ENCODE results near the gene ERC2.

Gene ERC2

GRCh38 chr3:56369914-56370313 is 98.4 kb downstream of the ERC2 start:
- no peak for DNase-seq (ENCODE audit: low read depth in 1 of 2, low spot score in 1 of 2)

- DNase-seq (ENCODE audit: low read depth in 1 of 2, low spot score in 1 of 2), result no peak
Observed at GRCh38 chr3:56368846-56369245, 99.4 kb downstream of the ERC2 start.

- DNase-seq (ENCODE audit: low read depth in 1 of 2, low spot score in 1 of 2), result no peak
Observed at GRCh38 chr3:56366641-56367162, 101.6 kb downstream of the ERC2 start.

- no peak for DNase-seq (ENCODE audit: low read depth in 1 of 2, low spot score in 1 of 2)
Observed at GRCh38 chr3:56365905-56366640, 102.2 kb downstream of the ERC2 start.

GRCh38 chr3:56364665-56365064 is 103.6 kb downstream of the ERC2 start:
- no peak for DNase-seq (ENCODE audit: low read depth in 1 of 2, low spot score in 1 of 2)

- no peak for DNase-seq (ENCODE audit: low read depth in 1 of 2, low spot score in 1 of 2)
Observed at GRCh38 chr3:56363720-56364119, 104.5 kb downstream of the ERC2 start.

- DNase-seq (ENCODE audit: low read depth in 1 of 2, low spot score in 1 of 2), result no peak
Observed at GRCh38 chr3:56361731-56362130, 106.5 kb downstream of the ERC2 start.

GRCh38 chr3:56357266-56357665 is 111.0 kb downstream of the ERC2 start:
- no peak for DNase-seq (ENCODE audit: low read depth in 1 of 2, low spot score in 1 of 2)

GRCh38 chr3:56356808-56357207 is 111.5 kb downstream of the ERC2 start:
- no peak for DNase-seq (ENCODE audit: low read depth in 1 of 2, low spot score in 1 of 2)

GRCh38 chr3:56355570-56356185 is 112.6 kb downstream of the ERC2 start:
- no peak for DNase-seq (ENCODE audit: low read depth in 1 of 2, low spot score in 1 of 2)

GRCh38 chr3:56351537-56351936 is 116.7 kb downstream of the ERC2 start:
- DNase-seq (ENCODE audit: low read depth in 1 of 2, low spot score in 1 of 2), result no peak

- DNase-seq (ENCODE audit: low read depth in 1 of 2, low spot score in 1 of 2), result no peak
Observed at GRCh38 chr3:56347219-56347871, 120.9 kb downstream of the ERC2 start.

GRCh38 chr3:56342475-56342874 is 125.8 kb downstream of the ERC2 start:
- no peak for DNase-seq (ENCODE audit: low read depth in 1 of 2, low spot score in 1 of 2)

- DNase-seq (ENCODE audit: low read depth in 1 of 2, low spot score in 1 of 2), result no peak
Observed at GRCh38 chr3:56339671-56340070, 128.6 kb downstream of the ERC2 start.

GRCh38 chr3:56339244-56339643 is 129.0 kb downstream of the ERC2 start:
- no peak for DNase-seq (ENCODE audit: low read depth in 1 of 2, low spot score in 1 of 2)

- DNase-seq (ENCODE audit: low read depth in 1 of 2, low spot score in 1 of 2), result no peak
Observed at GRCh38 chr3:56336023-56336422, 132.2 kb downstream of the ERC2 start.

- no peak for DNase-seq (ENCODE audit: low read depth in 1 of 2, low spot score in 1 of 2)
Observed at GRCh38 chr3:56324473-56324872, 143.8 kb downstream of the ERC2 start.

GRCh38 chr3:56323986-56324420 is 144.3 kb downstream of the ERC2 start:
- DNase-seq (ENCODE audit: low read depth in 1 of 2, low spot score in 1 of 2), result no peak

GRCh38 chr3:56322862-56323261 is 145.4 kb downstream of the ERC2 start:
- no peak for DNase-seq (ENCODE audit: low read depth in 1 of 2, low spot score in 1 of 2)

- DNase-seq (ENCODE audit: low read depth in 1 of 2, low spot score in 1 of 2), result no peak
Observed at GRCh38 chr3:56321892-56322291, 146.4 kb downstream of the ERC2 start.

GRCh38 chr3:56321383-56321782 is 146.9 kb downstream of the ERC2 start:
- DNase-seq (ENCODE audit: low read depth in 1 of 2, low spot score in 1 of 2), result no peak

- no peak for DNase-seq (ENCODE audit: low read depth in 1 of 2, low spot score in 1 of 2)
Observed at GRCh38 chr3:56320883-56321282, 147.4 kb downstream of the ERC2 start.
